Aorta (tissue), 5 donors: ENCODE data around the gene IGIP. TPM values are rescaled to one million over a fixed set of nuclear protein-coding genes. Genes with fewer than 3 reads are reported as not detected.

Experiments
- ATAC-seq: fragments of 200-7000 bp; cut with Tn5 transposase; one replicate; pipeline ENCODE4 v1.9.1; 2022; ENCODE audit warnings: moderate library complexity; ENCODE audit not compliant: low FRiP score
- DNase-seq, 2 donors: peaks; one replicate each; pipeline ENCODE4 v3.0.0-alpha.2; 2020
- H3K27ac ChIP-seq, 2 donors: one replicate each; pipeline ENCODE4 v1.5.1; 2013; ENCODE audit warnings: low read length in 2 of 2, mild to moderate bottlenecking in 2 of 2, moderate library complexity in 2 of 2, control low read depth in 1 of 2, inconsistent platforms in 1 of 2, low read depth in 1 of 2
- H3K27me3 ChIP-seq, 2 donors: one replicate each; pipeline ENCODE4 v1.6.1; 2013; ENCODE audit warnings: control low read depth in 1 of 2, low read length in 1 of 2, mild to moderate bottlenecking in 1 of 2, moderate library complexity in 1 of 2; ENCODE audit not compliant: insufficient read depth in 2 of 2, control insufficient read depth in 1 of 2
- H3K36me3 ChIP-seq, 2 donors: one replicate each; pipeline ENCODE4 v1.6.1; 2013; ENCODE audit warnings: control low read depth in 1 of 2, low read length in 1 of 2, mild to moderate bottlenecking in 1 of 2; ENCODE audit not compliant: insufficient read depth in 2 of 2, control insufficient read depth in 1 of 2
- H3K4me1 ChIP-seq, 2 donors: one replicate each; pipeline ENCODE4 v1.6.1; 2013; ENCODE audit warnings: low read length in 2 of 2, control low read depth in 1 of 2, mild to moderate bottlenecking in 1 of 2, moderate library complexity in 1 of 2; ENCODE audit not compliant: insufficient read depth in 2 of 2, control insufficient read depth in 1 of 2
- H3K4me3 ChIP-seq, 2 donors: one replicate each; pipeline ENCODE4 v1.5.1; 2013; ENCODE audit warnings: low read length in 2 of 2, control low read depth in 1 of 2, mild to moderate bottlenecking in 1 of 2
- H3K9me3 ChIP-seq: one replicate; pipeline ENCODE4 v1.6.1; 2013; ENCODE audit warnings: mild to moderate bottlenecking, low read length; ENCODE audit not compliant: control insufficient read depth
- WGBS, 2 donors: extraction: QIAGEN DNeasy Blood & Tissue Kit; methylation state at CpG; one replicate each; pipeline ENCODE4 v1.1.7; 2013; 5-methylcytosine and 5-hydroxymethylcytosine counted together
- intact Hi-C, 2 donors: fragments of 100-400 bp; cut with DNase I; formaldehyde crosslinking; loops; one replicate each; pipeline versions ENCODE4 v1.14.2 to v1.15.0; 2022
- long read RNA-seq, 2 donors: library from polyadenylated mRNA; unstranded; transcript quantifications; one replicate each; pipeline ENCODE4 v2.0.0, GENCODE V29; 2020 to 2021
- polyA plus RNA-seq, 2 donors: library from polyadenylated mRNA; stranded (reverse); fragments of 200-250 nt; gene quantifications; one replicate each; pipeline ENCODE4 v1.2.3, GENCODE V29; 2013
- total RNA-seq, 2 donors: library from RNA; stranded (reverse); fragmentation: NEBNext Ultra II Directional; extraction: Animal tissue kit (Norgen Biotek cat#: 25700); gene quantifications; one replicate each; pipeline ENCODE4 v1.2.1, GENCODE V29; 2021
- donor health status: healthy with polysubstance abuse.
- donor health status: Bipolar disorder and iron deficiency.
- donor health status: DM: no; HTN: no; CAD: no.
- donor health status: DM: no; HTN: no; CAD: no.
- donor health status: DM: yes; HTN: yes; CAD: no.

Gene IGIP
- total RNA-seq (10 to 100 TPM; 26.5 to 29.1 TPM), polyA plus RNA-seq (10 to 100 TPM; 12.9 to 20.7 TPM)
- long read RNA-seq, donor 1, transcript IGIP-201 (1 exons, 3,458 nt), result major isoform, 5 of 5 reads
- long read RNA-seq, donor 1, partial matches to known transcripts, result 0 of 5 reads
- long read RNA-seq, donor 1, other reads (novel, unspliced or antisense), result 0 of 5 reads
- long read RNA-seq, donor 2, transcript IGIP-201 (1 exons, 3,458 nt), result major isoform, 18 of 18 reads
- long read RNA-seq, donor 2, partial matches to known transcripts, result 0 of 18 reads
- long read RNA-seq, donor 2, other reads (novel, unspliced or antisense), result 0 of 18 reads

DNA sequence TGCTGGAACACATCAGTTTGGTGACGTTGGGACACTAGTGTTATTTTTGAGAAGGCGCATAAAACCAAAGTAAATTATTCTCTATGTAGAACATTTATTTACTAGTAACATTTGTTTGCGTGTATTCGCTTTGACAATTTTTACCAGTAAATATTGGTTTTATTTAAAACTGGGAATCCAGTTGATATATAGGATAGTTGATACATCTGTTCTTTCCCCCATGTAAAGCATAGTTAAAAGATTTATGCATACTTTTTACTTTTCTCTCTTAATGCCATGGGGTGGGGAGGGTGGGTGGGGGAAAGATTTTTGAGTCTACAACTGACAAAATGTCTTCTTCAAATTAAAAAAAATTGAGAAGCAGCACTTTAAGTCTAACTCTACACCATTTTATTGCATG is at the start of gene IGIP:
Gene IGIP (plus strand): TSS at position 301 of the 400 bp plus-strand sequence. CDS start 2,540 bp downstream, outside the sequence.
- Histone ChIP-seq H3K36me3 (no peaks in the 10 kb centered on the region), H3K4me1 (peaks cover 3 to 5% of the 10 kb centered on the region in 2 donors), H3K9me3 (no peaks in the 10 kb centered on the region), H3K27ac (no peak within 1 kb of the TSS), H3K27me3 (no peaks in the 10 kb centered on the region), H3K4me3 (no peak within 1 kb of the TSS)
- intact Hi-C loops, result no loop called here
- no peak for DNase-seq
- ATAC-seq, result no peak
- WGBS, 2 donors, result 93 to 94% methylated on average over 4 of the region's 4 CpGs

DNA sequence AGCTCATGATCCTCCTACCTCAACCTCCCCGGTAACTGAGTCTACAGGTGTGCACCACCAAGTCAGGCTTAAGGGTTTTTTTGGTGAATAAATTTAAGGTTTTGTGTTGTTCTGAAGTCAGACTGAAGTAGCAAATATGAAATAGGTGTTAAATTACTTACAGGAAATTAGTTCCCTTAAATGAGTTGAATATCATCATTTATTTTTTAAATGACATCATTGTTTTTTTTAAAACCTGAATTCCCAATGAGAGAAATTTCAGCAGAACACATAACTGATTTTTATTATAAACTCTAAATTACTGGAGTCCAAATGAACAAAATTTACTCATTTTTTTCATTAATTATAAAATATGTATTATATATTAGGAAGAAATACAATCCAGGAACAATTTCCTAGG is 49.6 kb upstream of the IGIP start:
- WGBS, 2 donors, result 96 to 97% methylated on average over 1 of the region's 1 CpG
- no peaks in the 10 kb centered on the region for H3K36me3 ChIP-seq
- DNase-seq (no peak), ATAC-seq (no peak)
- intact Hi-C loops, result no loop called here
- no peak overlapping the region for H3K4me3 ChIP-seq
- no peaks in the 10 kb centered on the region for H3K4me1 ChIP-seq
- no peak overlapping the region for H3K27ac ChIP-seq
- no peaks in the 10 kb centered on the region for H3K9me3 ChIP-seq
- H3K27me3 ChIP-seq, result no peaks in the 10 kb centered on the region

DNA sequence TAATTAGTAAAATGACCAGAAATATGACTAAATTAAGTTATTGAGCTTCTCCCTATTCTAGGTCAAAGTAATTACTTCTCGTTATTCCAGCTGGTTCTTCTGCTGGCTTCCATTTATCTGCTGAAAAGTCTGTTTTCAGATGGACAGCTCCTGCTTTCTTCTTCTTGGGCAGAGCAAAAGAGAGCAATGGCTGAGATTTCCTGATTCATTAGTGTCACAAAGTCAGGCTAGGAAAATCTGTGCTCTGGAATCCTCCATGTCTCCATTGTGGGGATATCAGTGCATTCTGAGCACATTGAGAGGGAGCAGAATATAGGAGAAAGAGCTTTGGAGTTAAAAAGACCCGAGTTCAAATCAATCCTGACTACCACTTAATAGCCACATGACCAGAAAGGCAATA is 48.9 kb upstream of the IGIP start:
- no peaks in the 10 kb centered on the region for H3K36me3 ChIP-seq
- no peak overlapping the region for H3K4me3 ChIP-seq
- H3K27me3 ChIP-seq, result no peaks in the 10 kb centered on the region
- no peak for ATAC-seq
- no peak overlapping the region for H3K27ac ChIP-seq
- intact Hi-C loops, result no loop called here
- H3K4me1 ChIP-seq, result no peaks in the 10 kb centered on the region
- WGBS, 2 donors, result 64 to 70% methylated on average over 2 of the region's 2 CpGs
- H3K9me3 ChIP-seq, result no peaks in the 10 kb centered on the region
- no peak for DNase-seq

DNA sequence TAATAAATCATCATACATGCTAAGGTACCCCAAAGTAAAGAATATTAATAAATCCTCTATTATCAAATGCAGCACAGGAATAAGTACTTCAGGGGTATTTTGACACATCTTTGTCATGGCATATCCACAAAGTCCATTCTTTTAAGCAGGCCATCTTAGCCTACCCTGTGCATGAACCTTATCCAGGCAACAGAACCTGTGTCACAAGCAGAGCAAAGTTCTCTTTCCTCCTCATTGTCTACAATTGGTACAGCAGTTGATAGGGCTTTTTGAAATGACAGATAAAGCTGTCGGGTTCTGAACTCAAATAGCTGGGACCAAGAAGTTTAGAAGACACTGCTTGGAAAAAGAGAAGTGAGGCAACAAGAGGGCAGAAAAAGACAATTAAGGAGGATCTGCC is 42.6 kb upstream of the IGIP start:
- Histone ChIP-seq H3K27ac (no peak overlapping the region), H3K9me3 (no peaks in the 10 kb centered on the region), H3K36me3 (no peaks in the 10 kb centered on the region), H3K4me3 (no peak overlapping the region), H3K4me1 (no peaks in the 10 kb centered on the region), H3K27me3 (no peaks in the 10 kb centered on the region)
- 89 to 91% methylated on average over 1 of the region's 1 CpG for WGBS, 2 donors
- intact Hi-C loops, result no loop called here
- DNase-seq (no peak), ATAC-seq (no peak)

DNA sequence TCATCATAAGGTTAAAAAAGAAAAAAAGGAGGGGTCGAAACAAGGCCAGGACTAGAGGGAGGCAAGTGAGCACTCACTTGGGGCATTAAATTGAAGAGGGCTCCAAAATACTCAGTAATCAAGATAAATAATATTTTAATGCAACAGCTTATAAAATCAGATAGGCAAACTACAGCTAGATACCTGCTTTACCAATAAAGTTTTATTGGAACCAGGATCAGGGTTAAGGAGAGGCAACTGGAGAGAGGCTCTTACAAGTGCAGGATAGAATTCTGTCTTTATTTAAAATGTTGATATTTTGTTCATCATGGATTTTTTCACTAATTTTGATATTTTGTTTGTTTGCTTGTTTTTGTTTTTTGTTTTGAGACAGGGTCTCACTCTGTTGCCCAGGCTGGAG is 42.1 kb upstream of the IGIP start:
- DNase-seq (no peak), ATAC-seq (no peak)
- 89 to 97% methylated on average over 1 of the region's 1 CpG for WGBS, 2 donors
- Histone ChIP-seq H3K9me3 (no peaks in the 10 kb centered on the region), H3K4me3 (no peak overlapping the region), H3K27ac (no peak overlapping the region), H3K4me1 (no peaks in the 10 kb centered on the region), H3K36me3 (no peaks in the 10 kb centered on the region), H3K27me3 (no peaks in the 10 kb centered on the region)
- intact Hi-C loops, result no loop called here

DNA sequence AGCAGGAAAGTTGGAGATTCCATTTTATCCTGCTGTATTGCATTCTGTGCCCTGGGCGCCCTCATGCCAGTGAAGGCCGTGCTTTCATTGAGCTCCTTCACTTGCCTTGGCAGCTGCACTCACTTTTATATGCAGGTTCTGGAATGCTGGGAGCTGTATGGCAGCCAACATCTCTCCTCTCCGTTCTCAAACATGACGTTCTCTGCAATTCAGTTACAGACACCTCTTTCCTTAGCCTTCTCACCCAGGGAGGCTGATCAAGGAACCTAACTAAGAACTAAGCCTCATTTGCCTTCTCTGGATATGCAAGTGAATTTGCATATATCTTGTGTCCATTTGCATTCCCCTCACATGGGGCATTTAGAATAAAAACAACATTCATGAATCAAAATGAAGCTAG is 41.2 kb upstream of the IGIP start:
- Histone ChIP-seq H3K27me3 (no peaks in the 10 kb centered on the region), H3K4me3 (no peak overlapping the region), H3K9me3 (no peaks in the 10 kb centered on the region), H3K36me3 (no peaks in the 10 kb centered on the region), H3K4me1 (no peaks in the 10 kb centered on the region), H3K27ac (no peak overlapping the region)
- DNase-seq, result no peak
- 4 to 12% methylated on average over 4 of the region's 4 CpGs for WGBS, 2 donors
- intact Hi-C loops, result no loop called here
- no peak for ATAC-seq

DNA sequence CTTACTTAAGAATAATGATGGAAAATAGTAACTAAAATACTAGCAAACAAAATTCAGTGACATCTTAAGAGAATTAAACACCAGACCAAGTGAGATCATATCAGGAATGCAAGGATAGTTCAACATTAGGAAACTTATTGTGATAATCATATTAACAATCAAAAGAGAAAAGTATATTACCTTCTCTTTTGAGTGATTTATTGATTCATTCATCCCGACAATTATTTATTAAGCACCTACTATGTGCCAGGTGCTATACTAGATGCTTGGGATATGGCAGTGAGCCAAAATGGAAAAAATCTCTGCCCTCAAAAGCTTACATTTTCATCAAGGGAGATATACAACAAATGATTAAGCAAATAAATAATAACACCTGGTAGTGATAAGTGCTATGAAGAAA is 35.5 kb upstream of the IGIP start:
- no peak overlapping the region for H3K4me3 ChIP-seq
- WGBS, 2 donors, result 78 to 89% methylated on average over 1 of the region's 1 CpG
- no peaks in the 10 kb centered on the region for H3K27me3 ChIP-seq
- H3K9me3 ChIP-seq, result peaks cover 3% of the 10 kb centered on the region
- intact Hi-C loops, result no loop called here
- ATAC-seq, result no peak
- no peak for DNase-seq
- H3K4me1 ChIP-seq, result no peaks in the 10 kb centered on the region
- H3K27ac ChIP-seq, result no peak overlapping the region
- no peaks in the 10 kb centered on the region for H3K36me3 ChIP-seq

DNA sequence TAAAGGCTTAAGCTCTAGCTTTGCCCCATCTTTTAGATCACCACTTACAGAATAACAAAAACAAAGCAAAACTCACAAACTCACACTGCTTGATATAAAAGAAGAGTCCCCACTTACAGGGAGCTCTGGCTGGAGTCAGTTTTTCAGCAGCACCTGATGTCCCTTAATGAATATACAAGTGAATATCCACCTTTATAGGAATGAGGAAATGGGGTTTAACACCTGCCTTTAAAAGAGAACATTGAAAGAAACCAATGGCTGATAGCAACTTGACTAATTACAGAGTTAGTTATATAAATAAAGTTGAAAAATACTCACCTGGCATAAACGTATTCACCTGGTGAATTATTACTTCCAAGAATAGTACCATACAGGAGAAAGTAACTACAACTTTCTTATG is 32.6 kb upstream of the IGIP start:
- Histone ChIP-seq H3K9me3 (peaks cover 3% of the 10 kb centered on the region), H3K27ac (no peak overlapping the region), H3K27me3 (no peaks in the 10 kb centered on the region), H3K4me1 (no peaks in the 10 kb centered on the region), H3K4me3 (no peak overlapping the region), H3K36me3 (no peaks in the 10 kb centered on the region)
- intact Hi-C loops, result no loop called here
- ATAC-seq (no peak), DNase-seq (no peak)
- WGBS, 2 donors, result 49 to 52% methylated on average over 1 of the region's 1 CpG

DNA sequence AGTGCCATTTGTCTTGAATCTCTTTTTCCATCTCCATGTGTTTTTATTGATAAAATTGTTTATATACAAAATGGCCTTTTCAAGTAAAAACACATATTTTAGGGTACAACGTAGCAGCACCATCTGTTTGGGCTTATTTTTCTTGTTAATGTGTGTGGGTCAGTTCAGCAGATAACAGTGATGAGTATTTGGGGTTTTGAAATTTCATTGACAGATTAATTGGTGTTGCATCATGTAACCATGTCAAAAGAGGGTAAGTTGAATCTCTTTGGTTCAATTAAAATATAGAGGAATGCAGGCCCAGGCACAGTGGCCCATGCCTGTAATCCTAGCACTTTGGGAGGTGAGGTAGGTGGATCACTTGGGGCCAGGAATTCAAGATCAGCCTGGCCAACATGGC is 31.9 kb upstream of the IGIP start:
- ATAC-seq, result no peak
- intact Hi-C loops, result no loop called here

More for the DNA sequence above, 31.9 kb upstream of the IGIP start:
- 76 to 78% methylated on average over 1 of the region's 1 CpG for WGBS, 2 donors
- no peaks in the 10 kb centered on the region for H3K27me3 ChIP-seq
- no peaks in the 10 kb centered on the region for H3K36me3 ChIP-seq
- no peak for DNase-seq
- H3K4me3 ChIP-seq, result no peak overlapping the region
- H3K9me3 ChIP-seq, result peaks cover 3% of the 10 kb centered on the region
- H3K4me1 ChIP-seq, result no peaks in the 10 kb centered on the region
- no peak overlapping the region for H3K27ac ChIP-seq
